Body of pancreas (tissue), 4 donors: ENCODE results near the gene UBXN4.

Experiments used
- CTCF ChIP-seq, 7 experiments: fragments of 450-650 bp in 4 of 7; fragments of 200-600 bp in 3 of 7; sonication (generic) in 3 of 7; IDR thresholded peaks; one replicate each; pipeline ENCODE4 v1.5.1; 2016 to 2019; ENCODE audit warnings: antibody characterized with exemption in 7 of 7
- POLR2A ChIP-seq, 3 donors: fragments of 450-650 bp; IDR thresholded peaks; one replicate each; pipeline ENCODE4 v1.6.1; 2016; ENCODE audit warnings: antibody characterized with exemption in 3 of 3, mild to moderate bottlenecking in 2 of 3

- TF ChIP-seq CTCF (IDR thresholded peaks at IDR 0.05): no peak
- no peak for TF ChIP-seq POLR2A (IDR thresholded peaks at IDR 0.05)
These were observed 636 bp upstream of the UBXN4 start for GRCh38 chr2:135741043-135741394.
